Keratinocyte (primary cell): Measurements from ENCODE around the gene MZB1. TPM values are rescaled to one million over a fixed set of nuclear protein-coding genes. Genes with fewer than 3 reads are reported as not detected.

Experiments used
- DNase-seq: peaks from one replicate; pipeline ENCODE4 v3.0.0-alpha.2; 2011; ENCODE audit warnings: low read depth, missing footprints, low spot score
- FAIRE-seq: peaks from 2 replicates; lab custom pipeline; 2011; peaks lifted over from hg19 to GRCh38; lab: Jason Lieb, UNC
- H2AFZ ChIP-seq: 2 replicates; pipeline ENCODE4 v1.6.0; 2012; ENCODE audit warnings: low read length, control low read depth, inconsistent platforms; ENCODE audit not compliant: control insufficient read depth
- H3K27ac ChIP-seq: 2 replicates; pipeline ENCODE4 v1.5.1; 2011; ENCODE audit warnings: low read length; ENCODE audit not compliant: control insufficient read depth, insufficient read depth
- H3K27me3 ChIP-seq: 3 replicates; pipeline ENCODE4 v1.6.0; 2011; ENCODE audit warnings: low read length; ENCODE audit not compliant: control insufficient read depth, insufficient read depth; ENCODE audit errors: extremely low read depth
- H3K36me3 ChIP-seq, 2 experiments: 2 replicates in 1 of 2; 3 replicates in 1 of 2; pipeline ENCODE4 v1.5.1; 2011; ENCODE audit warnings: low read length in 2 of 2, mild to moderate bottlenecking in 1 of 2; ENCODE audit not compliant: control insufficient read depth in 2 of 2, insufficient read depth in 2 of 2; ENCODE audit errors: extremely low read depth in 1 of 2
- H3K4me1 ChIP-seq: 3 replicates; pipeline ENCODE4 v1.5.1; 2011; ENCODE audit warnings: low read length; ENCODE audit not compliant: control insufficient read depth, insufficient read depth; ENCODE audit errors: extremely low read depth
- H3K4me2 ChIP-seq: 3 replicates; pipeline ENCODE4 v1.6.0; 2011; ENCODE audit warnings: low read depth, low read length; ENCODE audit not compliant: control insufficient read depth, insufficient read depth; ENCODE audit errors: extremely low read depth
- H3K4me3 ChIP-seq, 3 experiments: fragments of 200-600 bp in 1 of 3; sonication (generic) in 1 of 3; 2 replicates in 2 of 3; 3 replicates in 1 of 3; pipeline ENCODE4 v1.5.1; 2011 to 2016; ENCODE audit warnings: low read length in 3 of 3, mild to moderate bottlenecking in 3 of 3, control low read depth in 2 of 3, inconsistent platforms in 1 of 3, low read depth in 1 of 3, mixed read lengths in 1 of 3, mixed run types in 1 of 3, moderate library complexity in 1 of 3; ENCODE audit not compliant: control insufficient read depth in 2 of 3, insufficient read depth in 2 of 3; ENCODE audit errors: extremely low read depth in 1 of 3
- H3K79me2 ChIP-seq: 2 replicates; pipeline ENCODE4 v1.6.0; 2012; ENCODE audit warnings: low read length; ENCODE audit not compliant: control insufficient read depth, insufficient read depth
- H3K9ac ChIP-seq: 3 replicates; pipeline ENCODE4 v1.6.0; 2011; ENCODE audit warnings: low read length; ENCODE audit not compliant: control insufficient read depth, insufficient read depth; ENCODE audit errors: extremely low read depth
- H3K9me1 ChIP-seq: 3 replicates; pipeline ENCODE4 v1.6.0; 2011; ENCODE audit warnings: low read length; ENCODE audit not compliant: control insufficient read depth, insufficient read depth; ENCODE audit errors: extremely low read depth
- H3K9me3 ChIP-seq: 2 replicates; pipeline ENCODE4 v1.5.1; 2012; ENCODE audit warnings: low read depth, low read length; ENCODE audit not compliant: control insufficient read depth
- H4K20me1 ChIP-seq: 3 replicates; pipeline ENCODE4 v1.6.0; 2011; ENCODE audit warnings: low read length; ENCODE audit not compliant: control insufficient read depth, insufficient read depth; ENCODE audit errors: extremely low read depth
- CTCF ChIP-seq, 3 experiments: IDR thresholded peaks in 1 of 3; conservative IDR thresholded peaks in 1 of 3; optimal IDR thresholded peaks in 1 of 3; 2 replicates in 2 of 3; 3 replicates in 1 of 3; pipeline versions ENCODE3 to v1.5.1; 2011; ENCODE audit warnings: low read length in 3 of 3, mild to moderate bottlenecking in 3 of 3, moderate library complexity in 2 of 3, control low read depth in 1 of 3, inconsistent platforms in 1 of 3; ENCODE audit not compliant: insufficient read depth in 2 of 3; ENCODE audit errors: extremely low read depth in 1 of 3
- EZH2 ChIP-seq: IDR thresholded peaks from one replicate; pipeline ENCODE4 v1.6.1; 2012; ENCODE audit warnings: inconsistent platforms, mild to moderate bottlenecking, low read length, moderate library complexity
- dilution Hi-C: fragments of 300-500 bp; cut with MboI; formaldehyde crosslinking; loops from one replicate; pipeline ENCODE4 v1.7.0; 2020; ENCODE audit warnings: low sequenced_read_pairs; ENCODE audit not compliant: extremely low pct_ligation_motif_present
- polyA plus RNA-seq, 5 experiments: library from polyadenylated mRNA; depleted of rRNA in 3 of 5; stranded (reverse) in 3 of 5; stranded (forward) in 1 of 5; unstranded in 1 of 5; fragments of >200 nt; gene quantifications; 1 replicate in 1 of 5; 2 replicates in 3 of 5; 3 replicates in 1 of 5; pipeline versions ENCODE4 v1.2.1 to v1.2.3, GENCODE V29; 2011 to 2012; ENCODE audit warnings: missing spikeins in 2 of 5, low read depth in 1 of 5, low replicate concordance in 1 of 5

Gene MZB1
- polyA plus RNA-seq, 1 donor (not counting 4 experiments of a cell fraction or from before 2014, with no cell fraction given): not detected

GRCh38 chr5:139396691-139397090, 7.0 kb upstream of the MZB1 start:
- Histone ChIP-seq H3K9ac (no peak overlapping the region), H3K4me2 (no peak overlapping the region), H3K27me3 (no peaks in the 10 kb centered on the region), H2AFZ (no peak overlapping the region), H4K20me1 (no peaks in the 10 kb centered on the region), H3K79me2 (peaks cover 15% of the 10 kb centered on the region), H3K9me1 (no peaks in the 10 kb centered on the region), H3K4me3 (no peak overlapping the region), H3K9me3 (no peaks in the 10 kb centered on the region), H3K36me3 (peaks cover 1 to 4% of the 10 kb centered on the region in 2 experiments), H3K4me1 (peaks cover 7% of the 10 kb centered on the region), H3K27ac (no peak overlapping the region)
- dilution Hi-C loops: no loop called here
- TF ChIP-seq CTCF (optimal IDR thresholded peaks at IDR 0.05 in 1 of 3, IDR thresholded peaks at IDR 0.05 in 1 of 3, conservative IDR thresholded peaks at IDR 0.05 in 1 of 3; ENCODE audit: extremely low read depth in 1 of 3, insufficient read depth in 2 of 3, low read length in 3 of 3) (no peak), EZH2 (no peak)
- FAIRE-seq: no peak
- DNase-seq: no peak

GRCh38 chr5:139395844-139396640, 6.3 kb upstream of the MZB1 start:
- H3K27me3 ChIP-seq: no peaks in the 10 kb centered on the region
- H3K9ac ChIP-seq: no peak overlapping the region
- H3K4me1 ChIP-seq: peaks cover 14% of the 10 kb centered on the region
- H3K79me2 ChIP-seq: peaks cover 15% of the 10 kb centered on the region
- peaks cover 0 to 4% of the 10 kb centered on the region in 2 experiments for H3K36me3 ChIP-seq
- FAIRE-seq (no peak), DNase-seq (no peak)
- H3K9me1 ChIP-seq: no peaks in the 10 kb centered on the region
- H4K20me1 ChIP-seq: no peaks in the 10 kb centered on the region
- dilution Hi-C loops: no loop called here
- no peak overlapping the region for H3K4me3 ChIP-seq
- no peak overlapping the region for H3K4me2 ChIP-seq
- no peaks in the 10 kb centered on the region for H3K9me3 ChIP-seq
- H3K27ac ChIP-seq: no peak overlapping the region
- no peak for TF ChIP-seq CTCF (optimal IDR thresholded peaks at IDR 0.05 in 1 of 3, IDR thresholded peaks at IDR 0.05 in 1 of 3, conservative IDR thresholded peaks at IDR 0.05 in 1 of 3; ENCODE audit: extremely low read depth in 1 of 3, insufficient read depth in 2 of 3, low read length in 3 of 3)
- no peak for TF ChIP-seq EZH2
- no peak overlapping the region for H2AFZ ChIP-seq
